Panc1 (cell line): Measurements from ENCODE around the gene CPT1C. TPM values are rescaled to one million over a fixed set of nuclear protein-coding genes. Genes with fewer than 3 reads are reported as not detected.

Source experiments
- ATAC-seq: fragments of 200-7000 bp; cut with Tn5 transposase; 2 replicates; pipeline ENCODE4 v1.9.1; 2020; ENCODE audit warnings: mild to moderate bottlenecking, moderate library complexity
- BruUV-seq: library from RNA; stranded (reverse); fragments of 400-500 nt; replicated peaks from 2 replicates; lab custom pipeline; 2021; lab: Mats Ljungman, UMichigan
- CTCF ChIA-PET: fragments of 300-600 bp; sonication (Branson Sonifier 250); formaldehyde crosslinking; loops from one replicate; lab custom pipeline; 2022; ENCODE audit warnings: antibody characterized with exemption; lab: Charles Lee
- POLR2A ChIA-PET: fragments of 300-600 bp; sonication (Branson Sonifier 250); formaldehyde crosslinking; loops from one replicate; lab custom pipeline; 2022; ENCODE audit warnings: antibody characterized with exemption; lab: Charles Lee
- DNase-seq: peaks from one replicate; pipeline ENCODE4 v3.0.0-alpha.2; 2010; ENCODE audit warnings: low read depth, low spot score
- H3K27ac ChIP-seq: 2 replicates; pipeline ENCODE4 v1.5.1; 2011; ENCODE audit warnings: mild to moderate bottlenecking, low read length, inconsistent platforms
- H3K27me3 ChIP-seq: fragments of 200-500 bp; sonication (Bioruptor generic); 2 replicates; pipeline ENCODE4 v1.6.0; 2014; ENCODE audit warnings: low read length, inconsistent platforms; ENCODE audit not compliant: control insufficient read depth, insufficient read depth
- H3K36me3 ChIP-seq: fragments of 200-500 bp; sonication (Bioruptor generic); 2 replicates; pipeline ENCODE4 v1.5.1; 2014; ENCODE audit warnings: inconsistent platforms, mild to moderate bottlenecking, low read length, moderate library complexity; ENCODE audit not compliant: control insufficient read depth, insufficient read depth
- H3K4me1 ChIP-seq: 2 replicates; pipeline ENCODE4 v1.5.1; 2011; ENCODE audit warnings: inconsistent platforms, mild to moderate bottlenecking, low read length, moderate library complexity; ENCODE audit not compliant: control insufficient read depth, insufficient read depth
- H3K4me3 ChIP-seq, 2 experiments: 2 replicates each; pipeline ENCODE4 v1.5.1; 2011 to 2012; ENCODE audit warnings: low read depth in 2 of 2, low read length in 2 of 2, mild to moderate bottlenecking in 2 of 2, inconsistent platforms in 1 of 2, moderate library complexity in 1 of 2
- H3K9me3 ChIP-seq: fragments of 200-500 bp; sonication (Bioruptor generic); 2 replicates; pipeline ENCODE4 v1.5.1; 2014; ENCODE audit warnings: low read depth, mild to moderate bottlenecking, inconsistent platforms, low read length, moderate library complexity; ENCODE audit not compliant: control insufficient read depth, insufficient read depth
- POLR2AphosphoS5 ChIP-seq: IDR thresholded peaks from 2 replicates; pipeline ENCODE4 v1.6.1; 2012; ENCODE audit warnings: mild to moderate bottlenecking, low read depth, low read length, moderate library complexity
- SIN3A ChIP-seq: IDR thresholded peaks from 2 replicates; pipeline ENCODE4 v1.6.1; 2012; ENCODE audit warnings: low read depth, mild to moderate bottlenecking, low read length, moderate library complexity, borderline replicate concordance; ENCODE audit not compliant: insufficient read depth
- TCF7L2 ChIP-seq: IDR thresholded peaks from 2 replicates; pipeline ENCODE4 v1.6.1; 2011; ENCODE audit warnings: mild to moderate bottlenecking, low read depth, low read length, inconsistent platforms
- in situ Hi-C: cut with HindIII; loops from 2 replicates; pipeline ENCODE4 v1.10.0; 2016; ENCODE audit warnings: low sequenced_read_pairs, low pct_unique_long_range_greater_than_20kb
- intact Hi-C: fragments of 100-400 bp; cut with micrococcal nuclease; formaldehyde crosslinking; loops from one replicate; pipeline ENCODE4 v1.10.0; 2022; ENCODE audit not compliant: unreplicated experiment
- total RNA-seq: library from RNA; stranded (reverse); gene quantifications from one replicate; pipeline ENCODE4 v1.2.1, GENCODE V29; 2021; ENCODE audit not compliant: unreplicated experiment
- TF ChIP-seq, protein P1 (sequence below): fragments of 450-650 bp; IDR thresholded peaks from 2 replicates; pipeline ENCODE4 v1.5.1; 2017; ENCODE audit warnings: mild to moderate bottlenecking
- TF ChIP-seq, protein P2 (sequence below), 2 experiments: IDR thresholded peaks; 2 replicates each; pipeline ENCODE4 v1.6.1; 2011 to 2012; ENCODE audit warnings: low read depth in 2 of 2, control low read depth in 1 of 2, low read length in 1 of 2, mild to moderate bottlenecking in 1 of 2, moderate library complexity in 1 of 2; ENCODE audit not compliant: insufficient read depth in 1 of 2

CPT1C gene
- total RNA-seq, 1 experiment from 2014 or later = 0.23 TPM

GRCh38 chr19:49678985-49679770 lies 11.7 kb upstream of the CPT1C start:
- BruUV-seq = no TSS peak
- POLR2A ChIA-PET = interaction anchor here (0.6 to 1.0 kb wide), 2 partner anchors 51 to 99 kb away, joined by 3 to 5 read pairs; no protein-coding TSS in a partner anchor
- H3K4me1 ChIP-seq = peaks cover 19% of the 10 kb centered on the region
- peak overlapping the region; percentile 32 to 88 for H3K4me3 ChIP-seq
- in situ Hi-C loops = no loop called here
- ATAC-seq (no peak), DNase-seq (no peak)
- H3K36me3 ChIP-seq = peaks cover 14% of the 10 kb centered on the region
- H3K27me3 ChIP-seq = no peaks in the 10 kb centered on the region
- H3K9me3 ChIP-seq = no peaks in the 10 kb centered on the region
- CTCF ChIA-PET = no interaction called here
- intact Hi-C loops = no loop called here
- no peak for TF ChIP-seq POLR2AphosphoS5
- no peak for TF ChIP-seq TCF7L2
- TF ChIP-seq, protein P1, sequence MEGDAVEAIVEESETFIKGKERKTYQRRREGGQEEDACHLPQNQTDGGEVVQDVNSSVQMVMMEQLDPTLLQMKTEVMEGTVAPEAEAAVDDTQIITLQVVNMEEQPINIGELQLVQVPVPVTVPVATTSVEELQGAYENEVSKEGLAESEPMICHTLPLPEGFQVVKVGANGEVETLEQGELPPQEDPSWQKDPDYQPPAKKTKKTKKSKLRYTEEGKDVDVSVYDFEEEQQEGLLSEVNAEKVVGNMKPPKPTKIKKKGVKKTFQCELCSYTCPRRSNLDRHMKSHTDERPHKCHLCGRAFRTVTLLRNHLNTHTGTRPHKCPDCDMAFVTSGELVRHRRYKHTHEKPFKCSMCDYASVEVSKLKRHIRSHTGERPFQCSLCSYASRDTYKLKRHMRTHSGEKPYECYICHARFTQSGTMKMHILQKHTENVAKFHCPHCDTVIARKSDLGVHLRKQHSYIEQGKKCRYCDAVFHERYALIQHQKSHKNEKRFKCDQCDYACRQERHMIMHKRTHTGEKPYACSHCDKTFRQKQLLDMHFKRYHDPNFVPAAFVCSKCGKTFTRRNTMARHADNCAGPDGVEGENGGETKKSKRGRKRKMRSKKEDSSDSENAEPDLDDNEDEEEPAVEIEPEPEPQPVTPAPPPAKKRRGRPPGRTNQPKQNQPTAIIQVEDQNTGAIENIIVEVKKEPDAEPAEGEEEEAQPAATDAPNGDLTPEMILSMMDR = no peak
- TF ChIP-seq, protein P2, sequence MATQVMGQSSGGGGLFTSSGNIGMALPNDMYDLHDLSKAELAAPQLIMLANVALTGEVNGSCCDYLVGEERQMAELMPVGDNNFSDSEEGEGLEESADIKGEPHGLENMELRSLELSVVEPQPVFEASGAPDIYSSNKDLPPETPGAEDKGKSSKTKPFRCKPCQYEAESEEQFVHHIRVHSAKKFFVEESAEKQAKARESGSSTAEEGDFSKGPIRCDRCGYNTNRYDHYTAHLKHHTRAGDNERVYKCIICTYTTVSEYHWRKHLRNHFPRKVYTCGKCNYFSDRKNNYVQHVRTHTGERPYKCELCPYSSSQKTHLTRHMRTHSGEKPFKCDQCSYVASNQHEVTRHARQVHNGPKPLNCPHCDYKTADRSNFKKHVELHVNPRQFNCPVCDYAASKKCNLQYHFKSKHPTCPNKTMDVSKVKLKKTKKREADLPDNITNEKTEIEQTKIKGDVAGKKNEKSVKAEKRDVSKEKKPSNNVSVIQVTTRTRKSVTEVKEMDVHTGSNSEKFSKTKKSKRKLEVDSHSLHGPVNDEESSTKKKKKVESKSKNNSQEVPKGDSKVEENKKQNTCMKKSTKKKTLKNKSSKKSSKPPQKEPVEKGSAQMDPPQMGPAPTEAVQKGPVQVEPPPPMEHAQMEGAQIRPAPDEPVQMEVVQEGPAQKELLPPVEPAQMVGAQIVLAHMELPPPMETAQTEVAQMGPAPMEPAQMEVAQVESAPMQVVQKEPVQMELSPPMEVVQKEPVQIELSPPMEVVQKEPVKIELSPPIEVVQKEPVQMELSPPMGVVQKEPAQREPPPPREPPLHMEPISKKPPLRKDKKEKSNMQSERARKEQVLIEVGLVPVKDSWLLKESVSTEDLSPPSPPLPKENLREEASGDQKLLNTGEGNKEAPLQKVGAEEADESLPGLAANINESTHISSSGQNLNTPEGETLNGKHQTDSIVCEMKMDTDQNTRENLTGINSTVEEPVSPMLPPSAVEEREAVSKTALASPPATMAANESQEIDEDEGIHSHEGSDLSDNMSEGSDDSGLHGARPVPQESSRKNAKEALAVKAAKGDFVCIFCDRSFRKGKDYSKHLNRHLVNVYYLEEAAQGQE (IDR thresholded peaks at IDR 0.05; ENCODE audit: insufficient read depth in 1 of 2, low read depth in 2 of 2, low read length in 1 of 2) = no peak
- no peak for TF ChIP-seq SIN3A
- H3K27ac ChIP-seq = no peak overlapping the region

DNA sequence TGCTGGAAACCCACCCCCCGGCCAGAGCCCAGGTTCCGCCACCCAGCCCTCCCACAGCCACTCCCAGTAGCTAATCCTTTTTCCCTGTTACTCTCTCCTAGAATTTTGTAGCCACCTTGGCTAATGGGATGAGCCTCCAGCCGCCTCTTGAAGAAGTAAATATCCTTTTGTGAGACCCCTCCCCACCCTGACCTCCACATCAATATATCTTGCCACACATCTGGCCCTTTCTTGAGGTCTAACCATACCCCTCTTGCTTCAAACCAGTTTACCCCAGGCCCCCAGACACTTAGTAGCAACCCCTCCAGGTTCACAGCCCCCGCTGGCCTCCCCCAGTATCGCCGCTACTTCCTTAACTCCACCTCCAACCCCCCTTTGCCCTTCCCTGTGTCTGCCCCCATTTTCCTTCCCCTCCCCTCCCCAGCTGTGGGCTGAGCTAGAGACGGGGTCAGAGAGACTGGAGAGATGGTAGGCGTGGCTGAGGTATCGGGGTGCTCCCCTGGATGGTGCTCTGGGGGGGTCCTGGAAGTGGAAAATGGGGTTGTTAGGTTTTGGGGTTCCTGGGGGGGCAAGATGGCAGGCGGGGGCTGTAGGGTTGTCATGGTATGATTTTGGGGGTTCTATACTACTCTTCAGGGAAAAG lies 11.0 kb upstream of the CPT1C start:
- TF ChIP-seq SIN3A (no peak), POLR2AphosphoS5 (no peak), TCF7L2 (no peak)
- TF ChIP-seq, protein P2 (IDR thresholded peaks at IDR 0.05; ENCODE audit: insufficient read depth in 1 of 2, low read depth in 2 of 2, low read length in 1 of 2) = no peak
- TF ChIP-seq, protein P1 = no peak
- DNase-seq = no peak
- H3K27me3 ChIP-seq = no peaks in the 10 kb centered on the region
- in situ Hi-C loops (no loop called here), intact Hi-C loops (no loop called here)
- peak overlapping the region; percentile 65; the same call in 1 of the 2 replicates for H3K27ac ChIP-seq
- peaks cover 19% of the 10 kb centered on the region for H3K4me1 ChIP-seq
- peak overlapping the region; percentile 10 to 88; a peak in 1 of 4 replicates for H3K4me3 ChIP-seq
- POLR2A ChIA-PET = interaction anchor here (0.6 kb wide), 1 partner anchor 50 kb away, joined by 5 read pairs; no protein-coding TSS in a partner anchor
- no peaks in the 10 kb centered on the region for H3K9me3 ChIP-seq
- H3K36me3 ChIP-seq = peaks cover 14% of the 10 kb centered on the region
- no TSS peak for BruUV-seq
- no peak for ATAC-seq
- CTCF ChIA-PET = no interaction called here
